Vagina (tissue), 2 donors: Measurements from ENCODE around the gene ADAMTSL3. TPM values are rescaled to one million over a fixed set of nuclear protein-coding genes. Genes with fewer than 3 reads are reported as not detected.
"Not testable (repeated sequence)": the region's sequence is repeated elsewhere in the genome, so short reads cannot be mapped to it uniquely, and the experiment has no call there.

Experiments used
- DNase-seq, 2 donors: peaks; one replicate each; pipeline ENCODE4 v3.0.0-alpha.2; 2017; ENCODE audit errors: extremely low spot score in 2 of 2
- H3K27ac ChIP-seq: fragments of 200-600 bp; sonication (generic); one replicate; pipeline ENCODE4 v1.5.1; 2019
- H3K27me3 ChIP-seq: fragments of 200-600 bp; sonication (generic); one replicate; pipeline ENCODE4 v1.5.1; 2019
- H3K36me3 ChIP-seq, 2 donors: fragments of 200-600 bp; sonication (generic); one replicate each; pipeline ENCODE4 v1.5.1; 2017 to 2019
- H3K4me1 ChIP-seq: fragments of 200-600 bp; sonication (generic); one replicate; pipeline ENCODE4 v1.5.1; 2019
- H3K4me3 ChIP-seq, 2 donors: fragments of 200-600 bp; sonication (generic); 1 replicate in 1 of 2; 2 replicates in 1 of 2; pipeline ENCODE4 v1.5.1; 2016 to 2019
- H3K9me3 ChIP-seq: fragments of 200-600 bp; sonication (generic); one replicate; pipeline ENCODE4 v1.5.1; 2019
- POLR2A ChIP-seq, 2 donors: fragments of 450-650 bp; IDR thresholded peaks; one replicate each; pipeline ENCODE4 v1.6.1; 2017; ENCODE audit warnings: antibody characterized with exemption in 2 of 2, mild to moderate bottlenecking in 2 of 2, moderate library complexity in 2 of 2
- POLR2AphosphoS5 ChIP-seq, 2 donors: sonication (generic); formaldehyde crosslinking; IDR thresholded peaks; one replicate each; pipeline ENCODE4 v1.9.0; 2017; ENCODE audit warnings: antibody characterized with exemption in 2 of 2, mild to moderate bottlenecking in 2 of 2, low read depth in 1 of 2; ENCODE audit not compliant: insufficient read depth in 1 of 2
- intact Hi-C: fragments of 100-400 bp; cut with DNase I; formaldehyde crosslinking; loops from one replicate; pipeline ENCODE4 v1.15.1; 2023
- total RNA-seq: library from RNA; depleted of rRNA; stranded (reverse); fragments of >200 nt; gene quantifications from one replicate; pipeline ENCODE4 v1.2.3, GENCODE V29; 2016
- TF ChIP-seq, protein P1 (sequence below), 3 experiments: fragments of 450-650 bp in 2 of 3; fragments of 200-600 bp in 1 of 3; sonication (generic) in 1 of 3; IDR thresholded peaks; one replicate each; pipeline ENCODE4 v1.5.1; 2017 to 2019; ENCODE audit warnings: antibody characterized with exemption in 3 of 3, mild to moderate bottlenecking in 2 of 3, moderate library complexity in 2 of 3

ADAMTSL3 gene
- total RNA-seq, 1 donor from 2014 or later = 4.2 TPM

DNA sequence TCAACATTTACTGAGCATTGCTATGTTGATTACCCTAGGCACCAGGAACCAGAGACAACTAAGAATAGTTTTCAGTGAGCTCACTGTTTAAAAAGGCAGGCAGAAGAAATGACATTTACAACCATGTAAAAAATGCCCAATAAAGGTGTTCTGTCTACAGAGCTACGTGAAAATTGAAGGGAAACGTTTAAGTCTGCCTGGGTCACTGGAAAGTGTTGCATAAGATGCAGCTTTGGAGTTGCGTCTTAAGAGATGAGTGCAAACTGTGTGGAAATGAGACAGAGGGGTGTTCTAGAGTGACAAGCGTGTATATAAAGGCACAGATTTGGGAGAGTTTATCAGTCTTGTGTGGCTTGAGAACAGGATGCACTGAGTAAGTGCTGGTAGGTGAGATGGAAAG lies 303.0 kb downstream of the ADAMTSL3 start:
- H3K27ac ChIP-seq = no peak overlapping the region
- intact Hi-C loops = no loop called here
- no peaks in the 10 kb centered on the region for H3K36me3 ChIP-seq
- H3K27me3 ChIP-seq = no peaks in the 10 kb centered on the region
- H3K4me1 ChIP-seq = peaks cover 4% of the 10 kb centered on the region
- TF ChIP-seq POLR2AphosphoS5 (IDR thresholded peaks at IDR 0.05; ENCODE audit: insufficient read depth in 1 of 2, low read depth in 1 of 2) (peak in 1 of 2 donors; percentile 41), POLR2A (IDR thresholded peaks at IDR 0.05) (no peak)
- TF ChIP-seq, protein P1, sequence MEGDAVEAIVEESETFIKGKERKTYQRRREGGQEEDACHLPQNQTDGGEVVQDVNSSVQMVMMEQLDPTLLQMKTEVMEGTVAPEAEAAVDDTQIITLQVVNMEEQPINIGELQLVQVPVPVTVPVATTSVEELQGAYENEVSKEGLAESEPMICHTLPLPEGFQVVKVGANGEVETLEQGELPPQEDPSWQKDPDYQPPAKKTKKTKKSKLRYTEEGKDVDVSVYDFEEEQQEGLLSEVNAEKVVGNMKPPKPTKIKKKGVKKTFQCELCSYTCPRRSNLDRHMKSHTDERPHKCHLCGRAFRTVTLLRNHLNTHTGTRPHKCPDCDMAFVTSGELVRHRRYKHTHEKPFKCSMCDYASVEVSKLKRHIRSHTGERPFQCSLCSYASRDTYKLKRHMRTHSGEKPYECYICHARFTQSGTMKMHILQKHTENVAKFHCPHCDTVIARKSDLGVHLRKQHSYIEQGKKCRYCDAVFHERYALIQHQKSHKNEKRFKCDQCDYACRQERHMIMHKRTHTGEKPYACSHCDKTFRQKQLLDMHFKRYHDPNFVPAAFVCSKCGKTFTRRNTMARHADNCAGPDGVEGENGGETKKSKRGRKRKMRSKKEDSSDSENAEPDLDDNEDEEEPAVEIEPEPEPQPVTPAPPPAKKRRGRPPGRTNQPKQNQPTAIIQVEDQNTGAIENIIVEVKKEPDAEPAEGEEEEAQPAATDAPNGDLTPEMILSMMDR (IDR thresholded peaks at IDR 0.05) = no peak
- DNase-seq = no peak
- H3K9me3 ChIP-seq = no peaks in the 10 kb centered on the region
- no peak overlapping the region for H3K4me3 ChIP-seq

DNA sequence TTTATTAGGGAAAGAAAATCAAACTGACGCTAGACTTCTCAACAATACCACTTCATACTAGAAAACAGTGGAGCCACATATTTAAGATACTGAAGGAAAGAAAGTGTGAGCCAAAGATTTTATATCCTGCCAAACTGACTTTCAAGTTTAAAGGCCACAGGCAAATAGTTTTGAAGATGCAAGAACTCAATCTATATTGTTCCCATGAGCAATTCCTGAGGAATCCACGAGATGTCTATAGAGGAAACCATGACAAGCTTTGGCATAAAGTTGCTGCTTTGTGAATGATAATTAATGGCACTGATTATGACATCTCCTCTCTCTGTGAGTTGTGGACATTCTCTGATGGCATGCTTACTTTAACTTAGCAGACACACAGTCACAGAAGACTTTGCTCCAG lies 305.6 kb downstream of the ADAMTSL3 start:
- Histone ChIP-seq H3K36me3 (no peaks in the 10 kb centered on the region), H3K4me3 (no peak overlapping the region), H3K4me1 (peaks cover 4% of the 10 kb centered on the region), H3K27me3 (no peaks in the 10 kb centered on the region), H3K27ac (no peak overlapping the region), H3K9me3 (no peaks in the 10 kb centered on the region)
- TF ChIP-seq POLR2AphosphoS5 (IDR thresholded peaks at IDR 0.05; ENCODE audit: insufficient read depth in 1 of 2, low read depth in 1 of 2) = no peak
- TF ChIP-seq, protein P1 (IDR thresholded peaks at IDR 0.05) = no peak
- no peak for TF ChIP-seq POLR2A (IDR thresholded peaks at IDR 0.05)
- intact Hi-C loops = no loop called here
- no peak for DNase-seq

DNA sequence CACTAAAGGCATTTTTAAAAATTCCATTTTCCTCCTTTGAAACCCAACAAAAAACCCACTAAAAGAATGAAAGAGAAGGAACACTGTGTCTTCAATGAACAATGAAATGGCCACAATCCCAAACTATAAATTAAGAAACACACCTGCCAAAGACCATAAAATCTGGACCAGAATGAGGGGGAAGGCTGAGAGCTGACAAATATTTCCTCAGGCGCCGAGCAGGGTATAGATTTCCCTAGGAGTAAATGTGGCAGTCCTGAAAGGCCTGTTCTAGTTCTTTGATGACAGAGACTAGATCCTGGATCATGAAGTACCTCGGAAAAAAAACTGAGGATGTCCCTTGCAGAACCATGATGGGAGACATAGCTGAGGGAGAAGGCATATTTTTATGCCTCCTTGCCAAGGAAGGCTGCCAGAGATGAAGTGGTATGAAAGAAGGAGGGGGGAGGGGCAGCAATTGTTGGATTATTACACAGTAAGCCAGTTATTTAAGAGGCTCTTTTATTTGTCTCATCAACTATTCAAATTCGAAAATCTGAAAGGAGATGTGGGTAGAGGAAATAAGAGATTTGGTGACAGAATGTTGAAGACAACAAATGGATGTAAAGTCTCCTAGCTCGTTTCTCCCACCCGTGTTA lies 306.4 kb downstream of the ADAMTSL3 start:
- TF ChIP-seq, protein P1 (IDR thresholded peaks at IDR 0.05) = no peak
- TF ChIP-seq POLR2AphosphoS5 (IDR thresholded peaks at IDR 0.05; ENCODE audit: insufficient read depth in 1 of 2, low read depth in 1 of 2) (no peak), POLR2A (IDR thresholded peaks at IDR 0.05) (no peak)
- H3K36me3 ChIP-seq = no peaks in the 10 kb centered on the region
- intact Hi-C loops = no loop called here
- no peaks in the 10 kb centered on the region for H3K27me3 ChIP-seq
- no peaks in the 10 kb centered on the region for H3K9me3 ChIP-seq
- H3K4me3 ChIP-seq = no peak overlapping the region
- no peak for DNase-seq
- no peak overlapping the region for H3K27ac ChIP-seq
- H3K4me1 ChIP-seq = peaks cover 4% of the 10 kb centered on the region

DNA sequence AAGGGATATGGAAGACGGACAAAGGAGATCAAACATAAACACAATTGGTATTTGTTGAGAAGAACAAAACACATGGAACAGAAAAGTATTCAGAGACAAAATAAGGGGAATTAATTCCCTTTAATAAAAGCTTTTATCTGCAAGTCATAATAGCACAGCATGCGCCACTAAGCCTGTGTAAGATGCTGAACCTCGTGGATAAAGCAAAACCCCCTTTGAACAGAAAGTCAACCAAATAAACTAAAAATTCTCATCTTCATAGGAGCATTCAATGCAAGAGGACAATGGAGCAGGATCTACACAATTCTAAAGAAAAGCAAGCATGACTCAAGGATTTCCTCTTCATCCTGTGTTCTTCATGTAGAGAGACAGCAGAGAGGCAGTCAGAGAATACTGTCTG lies 307.4 kb downstream of the ADAMTSL3 start:
- intact Hi-C loops = no loop called here
- Histone ChIP-seq H3K4me1 (peaks cover 4% of the 10 kb centered on the region), H3K9me3 (no peaks in the 10 kb centered on the region), H3K4me3 (no peak overlapping the region), H3K27me3 (no peaks in the 10 kb centered on the region), H3K36me3 (no peaks in the 10 kb centered on the region), H3K27ac (no peak overlapping the region)
- DNase-seq = no peak
- TF ChIP-seq, protein P1 (IDR thresholded peaks at IDR 0.05) = no peak
- TF ChIP-seq POLR2AphosphoS5 (IDR thresholded peaks at IDR 0.05; ENCODE audit: insufficient read depth in 1 of 2, low read depth in 1 of 2) = no peak
- TF ChIP-seq POLR2A (IDR thresholded peaks at IDR 0.05) = no peak

DNA sequence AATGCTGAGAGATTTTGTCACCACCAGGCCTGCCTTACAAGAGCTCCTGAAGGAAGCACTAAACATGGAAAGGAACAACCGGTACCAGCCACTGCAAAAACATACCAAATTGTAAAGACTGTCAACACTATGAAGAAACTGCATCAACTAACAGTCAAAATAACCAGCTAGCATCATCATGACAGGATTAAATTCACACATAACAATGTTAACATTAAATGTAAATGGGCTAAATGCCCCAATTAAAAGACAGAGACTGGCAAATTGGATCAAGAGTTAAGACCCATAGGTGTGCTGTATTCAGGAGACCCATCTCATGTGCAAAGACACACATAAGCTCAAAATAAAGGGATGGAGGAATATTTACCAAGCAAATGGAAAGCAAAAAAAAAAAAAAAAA lies 311.0 kb downstream of the ADAMTSL3 start:
- intact Hi-C loops, H3K36me3 ChIP-seq, DNase-seq, H3K4me1 ChIP-seq, H3K9me3 ChIP-seq, H3K27me3 ChIP-seq, H3K4me3 ChIP-seq, H3K27ac ChIP-seq: not testable (repeated sequence)
